H1 (cell line): Measurements from ENCODE around the gene SLC9A3. TPM values are rescaled to one million over a fixed set of nuclear protein-coding genes. Genes with fewer than 3 reads are reported as not detected.

Experiments used
- HDAC2 ChIP-seq, 2 experiments: fragments of 300-600 bp in 1 of 2; sonication (generic) in 1 of 2; IDR thresholded peaks; 2 replicates each; pipeline ENCODE4 v1.6.1; 2011 to 2012; ENCODE audit warnings: low read depth in 2 of 2, low read length in 2 of 2, mild to moderate bottlenecking in 2 of 2, moderate library complexity in 2 of 2, borderline replicate concordance in 1 of 2, inconsistent platforms in 1 of 2
- polyA plus RNA-seq, 7 experiments: library from polyadenylated mRNA; depleted of rRNA in 3 of 7; stranded (reverse) in 5 of 7; unstranded in 2 of 7; fragments of >200 nt in 5 of 7; fragments of 200-250 nt in 2 of 7; gene quantifications; 1 replicate in 5 of 7; 2 replicates in 1 of 7; 4 replicates in 1 of 7; pipeline versions ENCODE4 v1.2.1 to v1.2.3, GENCODE V29; 2011 to 2013; ENCODE audit warnings: missing spikeins in 2 of 7, mixed read lengths in 2 of 7
- total RNA-seq: library from RNA; stranded (reverse); fragmentation: NEBNext Ultra II Directional; extraction: Animal tissue kit (Norgen Biotek cat#: 25700); gene quantifications from 2 replicates; pipeline ENCODE4 v1.2.1, GENCODE V29; 2021

The SLC9A3 gene
- total and polyA plus RNA-seq, 2 of the 8 experiments (the other 6 are each of a cell fraction or from before 2014, with no cell fraction given) = 0.95 to 1.0 TPM

DNA sequence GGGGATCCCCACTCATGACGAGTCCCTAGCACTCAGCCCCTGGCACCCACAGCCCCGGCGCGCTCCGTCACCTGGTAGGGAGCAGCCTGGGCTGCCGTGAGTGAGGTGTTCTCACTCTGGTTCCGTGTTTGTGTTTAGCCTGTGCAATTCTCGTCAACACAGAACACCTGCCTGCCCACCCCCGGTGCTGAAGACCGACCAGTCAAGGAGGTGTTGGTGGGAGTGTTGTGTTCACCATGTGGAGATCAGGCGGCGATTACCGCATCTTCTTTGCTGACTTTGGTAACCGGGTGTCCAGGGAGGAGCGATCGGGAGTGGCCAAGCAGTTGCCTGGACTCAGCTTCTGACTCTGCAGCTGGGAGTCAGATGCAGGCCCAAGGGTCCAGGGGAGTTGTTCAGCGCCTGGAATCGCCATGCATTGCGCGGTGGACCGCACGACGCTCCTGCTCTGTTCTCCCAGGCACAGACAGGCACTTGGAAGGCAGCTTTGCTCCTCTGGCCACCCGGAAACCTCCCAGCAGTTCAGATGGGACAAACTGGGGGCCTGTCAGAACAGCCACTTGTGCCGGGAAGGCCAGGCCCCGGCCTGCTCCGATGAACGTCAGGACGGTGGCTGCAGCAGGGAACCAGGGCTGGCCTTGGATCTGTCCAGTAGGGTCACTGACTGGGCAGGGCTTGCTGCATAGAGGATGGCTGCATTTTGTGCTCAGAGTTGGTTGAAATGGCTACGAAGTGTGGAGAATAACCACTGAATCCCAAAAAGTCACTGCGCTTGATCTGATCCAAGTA lies 53.1 kb downstream of the SLC9A3 start (continued):
- TF ChIP-seq HDAC2 (IDR thresholded peaks at IDR 0.05; ENCODE audit: borderline replicate concordance in 1 of 2, low read depth in 2 of 2, low read length in 2 of 2) = no peak
